GM12873 (cell line): ENCODE measurements around the gene BMPR1B.

Source experiments
- CTCF ChIP-seq: IDR thresholded peaks from 2 replicates; pipeline ENCODE4 v1.5.1; 2012; ENCODE audit warnings: low read depth, mild to moderate bottlenecking, moderate library complexity, low read length, control low read depth; ENCODE audit not compliant: insufficient read depth; ENCODE audit errors: missing control alignments

Gene BMPR1B

GRCh38 chr4:95190751-95191436 is 433.1 kb downstream of the BMPR1B start:
- no peak for TF ChIP-seq CTCF

GRCh38 chr4:95191537-95191936 is 433.8 kb downstream of the BMPR1B start:
- no peak for TF ChIP-seq CTCF

GRCh38 chr4:95193391-95194224 is 435.9 kb downstream of the BMPR1B start:
- TF ChIP-seq CTCF: no peak

- TF ChIP-seq CTCF: no peak
These were observed 439.6 kb downstream of the BMPR1B start for GRCh38 chr4:95197353-95197752.

- TF ChIP-seq CTCF: no peak
These were observed 441.2 kb downstream of the BMPR1B start for GRCh38 chr4:95198961-95199360.

- TF ChIP-seq CTCF: no peak
These were observed 446.6 kb downstream of the BMPR1B start for GRCh38 chr4:95204267-95204844.

GRCh38 chr4:95204873-95205272 is 447.1 kb downstream of the BMPR1B start:
- TF ChIP-seq CTCF: peak; percentile 14
